ENCODE data around the gene IL22RA1.
A peak's percentile ranks its signal among the peaks of the same experiment; 100 is the strongest.

The IL22RA1 gene

GRCh38 chr1:24071941-24072340 is 71.0 kb downstream of the IL22RA1 start:
- DNase-seq = no peak

GRCh38 chr1:24070821-24071393 is 72.0 kb downstream of the IL22RA1 start:
- DNase-seq = peak; percentile 78 to 79

- DNase-seq = no peak
These were observed 73.1 kb downstream of the IL22RA1 start for GRCh38 chr1:24069817-24070216.

Data from inflammatory macrophage (primary cell).